WTC11 (cell line): ENCODE results near the gene RGL4. TPM values are rescaled to one million over a fixed set of nuclear protein-coding genes. Genes with fewer than 3 reads are reported as not detected.

Experiments used
- ATAC-seq: fragments of 200-7000 bp; cut with Tn5 transposase; 2 replicates; pipeline ENCODE4 v1.10.0; 2021; ENCODE audit warnings: mild to moderate bottlenecking, moderate library complexity
- CTCF ChIA-PET: fragments of 300-600 bp; sonication (Branson Sonifier 250); formaldehyde crosslinking; loops from one replicate; lab custom pipeline; 2021; ENCODE audit warnings: antibody characterized with exemption; lab: Charles Lee
- POLR2A ChIA-PET: fragments of 350-600 bp; sonication (Branson Sonifier 250); formaldehyde crosslinking; loops from one replicate; lab custom pipeline; 2021; ENCODE audit warnings: antibody characterized with exemption; lab: Charles Lee
- DNase-seq: peaks from one replicate; pipeline ENCODE4 v3.0.0; 2021; ENCODE audit warnings: low spot score
- H3K27ac Mint-ChIP-seq: 2 replicates; pipeline ENCODE4 v1.8.0; 2021; ENCODE audit warnings: mixed read lengths
- H3K27me3 Mint-ChIP-seq: 2 replicates; pipeline ENCODE4 v1.8.0; 2021; ENCODE audit warnings: low read depth, mild to moderate bottlenecking, moderate library complexity, mixed read lengths
- H3K36me3 Mint-ChIP-seq: 2 replicates; pipeline ENCODE4 v1.8.0; 2021; ENCODE audit warnings: mixed read lengths
- H3K4me1 Mint-ChIP-seq: 2 replicates; pipeline ENCODE4 v1.8.0; 2022; ENCODE audit warnings: mixed read lengths
- H3K4me3 Mint-ChIP-seq: 2 replicates; pipeline ENCODE4 v1.8.0; 2021; ENCODE audit warnings: mild to moderate bottlenecking, moderate library complexity, mixed read lengths
- H3K9me3 Mint-ChIP-seq: 2 replicates; pipeline ENCODE4 v1.8.0; 2021; ENCODE audit warnings: mixed read lengths
- CREB1 ChIP-seq: sonication (generic); formaldehyde crosslinking; IDR thresholded peaks from 2 replicates; pipeline ENCODE4 v1.8.0; 2023; ENCODE audit warnings: mild to moderate bottlenecking, missing genetic modification reagents
- CREM ChIP-seq: sonication (generic); formaldehyde crosslinking; IDR thresholded peaks from 2 replicates; pipeline ENCODE4 v1.8.1; 2022; ENCODE audit warnings: mild to moderate bottlenecking, missing genetic modification reagents, moderate library complexity
- E2F4 ChIP-seq: sonication (generic); formaldehyde crosslinking; IDR thresholded peaks from 2 replicates; pipeline ENCODE4 v1.8.1; 2022; ENCODE audit warnings: low read depth, mild to moderate bottlenecking, moderate library complexity, missing genetic modification reagents, borderline replicate concordance
- EMX1 ChIP-seq: fragments of 250-450 bp; sonication (Bioruptor Pico); IDR thresholded peaks from 2 replicates; pipeline ENCODE4 v1.8.0; 2021; ENCODE audit warnings: mild to moderate bottlenecking
- FOXJ3 ChIP-seq: sonication (generic); formaldehyde crosslinking; IDR thresholded peaks from 2 replicates; pipeline ENCODE4 v1.9.0; 2021; ENCODE audit warnings: missing genetic modification reagents, mild to moderate bottlenecking, borderline replicate concordance
- GABPB1 ChIP-seq: sonication (generic); formaldehyde crosslinking; IDR thresholded peaks from 2 replicates; pipeline ENCODE4 v1.8.1; 2023; ENCODE audit warnings: mild to moderate bottlenecking, missing genetic modification reagents
- GRHL2 ChIP-seq: fragments of 250-450 bp; sonication (Bioruptor Pico); IDR thresholded peaks from 2 replicates; pipeline ENCODE4 v1.8.0; 2022; ENCODE audit warnings: mild to moderate bottlenecking, moderate library complexity; ENCODE audit not compliant: insufficient replicate concordance, severe bottlenecking
- JAZF1 ChIP-seq: fragments of 250-450 bp; sonication (Bioruptor Pico); IDR thresholded peaks from 2 replicates; pipeline ENCODE4 v1.9.0; 2021; ENCODE audit warnings: moderate library complexity, mild to moderate bottlenecking, inconsistent platforms
- NFYB ChIP-seq: sonication (generic); formaldehyde crosslinking; conservative IDR thresholded peaks from 2 replicates; pipeline ENCODE4 v1.8.0; 2022; ENCODE audit warnings: low read depth, missing genetic modification reagents
- NR2C2 ChIP-seq: sonication (generic); formaldehyde crosslinking; IDR thresholded peaks from 2 replicates; pipeline ENCODE4 v1.8.0; 2022; ENCODE audit warnings: mild to moderate bottlenecking, missing genetic modification reagents
- PRDM15 ChIP-seq: sonication (generic); formaldehyde crosslinking; IDR thresholded peaks from 2 replicates; pipeline ENCODE4 v1.8.0; 2022; ENCODE audit warnings: missing genetic modification reagents
- SOX15 ChIP-seq: fragments of 250-450 bp; sonication (Bioruptor Pico); IDR thresholded peaks from 2 replicates; pipeline ENCODE4 v1.9.0; 2021; ENCODE audit warnings: mild to moderate bottlenecking
- TCF7 ChIP-seq: sonication (generic); formaldehyde crosslinking; IDR thresholded peaks from 2 replicates; pipeline ENCODE4 v1.8.0; 2022; ENCODE audit warnings: mild to moderate bottlenecking, low read depth, missing genetic modification reagents, moderate library complexity
- ZNF121 ChIP-seq: sonication (generic); formaldehyde crosslinking; IDR thresholded peaks from 2 replicates; pipeline ENCODE4 v1.8.0; 2023; ENCODE audit warnings: missing genetic modification reagents
- ZNF219 ChIP-seq: sonication (generic); formaldehyde crosslinking; IDR thresholded peaks from 2 replicates; pipeline ENCODE4 v1.8.0; 2023; ENCODE audit warnings: missing genetic modification reagents, mild to moderate bottlenecking, borderline replicate concordance
- ZNF396 ChIP-seq: fragments of 250-450 bp; sonication (Bioruptor Pico); IDR thresholded peaks from 2 replicates; pipeline ENCODE4 v1.8.0; 2021; ENCODE audit warnings: mild to moderate bottlenecking, moderate library complexity, borderline replicate concordance
- ZNF423 ChIP-seq: fragments of 250-450 bp; sonication (Bioruptor Pico); IDR thresholded peaks from 2 replicates; pipeline ENCODE4 v2.1.2; 2022; ENCODE audit warnings: mild to moderate bottlenecking, moderate library complexity
- ZNF425 ChIP-seq: fragments of 250-450 bp; sonication (Bioruptor Pico); conservative IDR thresholded peaks from 2 replicates; pipeline ENCODE4 v1.9.0; 2021; ENCODE audit warnings: mild to moderate bottlenecking
- ZNF671 ChIP-seq: fragments of 250-450 bp; sonication (Bioruptor Pico); IDR thresholded peaks from 2 replicates; pipeline ENCODE4 v1.8.0; 2021; ENCODE audit warnings: mild to moderate bottlenecking
- ZSCAN18 ChIP-seq: fragments of 250-450 bp; sonication (Bioruptor Pico); IDR thresholded peaks from 2 replicates; pipeline ENCODE4 v2.1.2; 2022; ENCODE audit warnings: mild to moderate bottlenecking, moderate library complexity
- total RNA-seq: library from RNA; stranded (reverse); gene quantifications from 3 replicates; pipeline ENCODE4 v1.2.3, GENCODE V29; 2021

The RGL4 gene
- total RNA-seq, 1 experiment from 2014 or later = not detected

GRCh38 chr22:23649071-23649501 is 41.7 kb upstream of the RGL4 start:
- ChIA-PET POLR2A (no interaction called here), CTCF (interaction anchor here (0.6 to 0.7 kb wide), 2 partner anchors 68 to 110 kb away, joined by 3 to 6 read pairs; no protein-coding TSS in a partner anchor)
- no peak overlapping the region for H3K4me3 Mint-ChIP-seq
- H3K27ac Mint-ChIP-seq = no peak overlapping the region
- H3K36me3 Mint-ChIP-seq = peaks cover 6% of the 10 kb centered on the region; the same call in 1 of the 2 replicates
- no peaks in the 10 kb centered on the region for H3K9me3 Mint-ChIP-seq
- no peak for TF ChIP-seq ZNF121 (CRISPR knock-in tag)
- no peak for TF ChIP-seq JAZF1 (CRISPR knock-in tag)
- TF ChIP-seq EMX1 (CRISPR knock-in tag) = no peak
- TF ChIP-seq GABPB1 (CRISPR knock-in tag) = no peak
- TF ChIP-seq ZNF396 = no peak
- TF ChIP-seq FOXJ3 (CRISPR knock-in tag) = no peak
- no peak for TF ChIP-seq NFYB (CRISPR knock-in tag)
- no peak for TF ChIP-seq CREM (CRISPR knock-in tag)
- no peak for TF ChIP-seq E2F4 (CRISPR knock-in tag)
- no peak for TF ChIP-seq ZNF219
- TF ChIP-seq TCF7 (CRISPR knock-in tag) = no peak
- TF ChIP-seq ZSCAN18 (CRISPR knock-in tag) = no peak
- TF ChIP-seq PRDM15 (CRISPR knock-in tag) = no peak
- no peak for TF ChIP-seq CREB1 (CRISPR knock-in tag)
- no peaks in the 10 kb centered on the region for H3K27me3 Mint-ChIP-seq
- H3K4me1 Mint-ChIP-seq = no peaks in the 10 kb centered on the region
- ATAC-seq (no peak), DNase-seq (no peak)

- CTCF ChIA-PET = no interaction called here
Observed at GRCh38 chr22:23651676-23652075, 39.1 kb upstream of the RGL4 start.

More at GRCh38 chr22:23651676-23652075, 39.1 kb upstream of the RGL4 start:
- H3K4me3 Mint-ChIP-seq = no peak overlapping the region
- no peak overlapping the region for H3K27ac Mint-ChIP-seq
- H3K27me3 Mint-ChIP-seq = no peaks in the 10 kb centered on the region
- H3K36me3 Mint-ChIP-seq = peaks cover 9% of the 10 kb centered on the region; the same call in 1 of the 2 replicates
- no peak for TF ChIP-seq ZNF671 (CRISPR knock-in tag)
- TF ChIP-seq ZNF425 = no peak
- TF ChIP-seq SOX15 (CRISPR knock-in tag) = no peak
- no peak for TF ChIP-seq NR2C2
- no peak for TF ChIP-seq GRHL2
- no peak for TF ChIP-seq ZNF423 (CRISPR knock-in tag)
- no peaks in the 10 kb centered on the region for H3K4me1 Mint-ChIP-seq
- ATAC-seq (no peak), DNase-seq (no peak)
- H3K9me3 Mint-ChIP-seq = no peaks in the 10 kb centered on the region
- POLR2A ChIA-PET = no interaction called here
